ENCODE data around the gene DEFB113.

DEFB113 gene

DNA sequence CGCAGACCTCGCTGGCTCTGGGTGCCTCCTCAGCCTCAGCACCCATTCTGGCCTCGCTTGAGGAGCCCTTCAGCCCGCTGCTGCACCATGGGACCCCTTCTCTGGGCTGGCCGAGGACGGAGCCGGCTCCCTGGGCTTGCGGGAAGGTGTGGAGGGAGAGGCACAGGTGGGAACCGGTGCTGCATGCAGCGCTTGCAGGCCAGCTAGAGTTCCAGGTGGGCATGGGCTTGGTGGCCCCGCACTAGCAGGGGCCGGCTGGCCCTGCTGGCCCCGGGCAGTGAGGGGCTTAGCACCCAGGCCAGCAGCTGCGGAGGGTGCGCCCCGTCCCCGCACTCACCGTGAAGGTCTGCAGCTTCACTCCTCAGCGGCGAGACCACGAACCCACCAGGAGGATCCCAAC is 35.9 kb downstream of the DEFB113 start:
- Histone ChIP-seq H3K9ac (ENCODE audit: low read length) (no peak overlapping the region), H3K27ac (ENCODE audit: low read depth, low read length) (no peak overlapping the region), H3K36me3 (ENCODE audit: control insufficient read depth, insufficient read depth, low read length) (no peaks in the 10 kb centered on the region)

DNA sequence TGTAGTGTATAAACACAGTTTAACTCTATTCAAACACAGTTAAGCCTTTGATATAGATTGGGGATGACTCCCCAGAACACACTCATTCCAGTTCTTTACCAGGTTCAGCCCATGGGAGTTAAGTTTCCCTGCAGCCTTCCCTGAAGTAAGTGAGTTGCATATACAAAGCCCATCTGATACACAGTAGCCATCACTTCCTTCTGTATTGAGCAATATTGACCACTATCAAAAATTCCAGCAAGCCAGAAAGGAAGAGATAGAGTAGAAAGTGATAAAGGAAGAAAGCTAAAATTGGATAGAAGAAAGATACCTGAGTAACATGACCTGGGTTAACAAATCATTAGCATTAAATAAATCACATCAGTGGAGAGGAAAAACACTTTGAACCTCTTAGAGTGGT is 40.1 kb downstream of the DEFB113 start:
- no peaks in the 10 kb centered on the region for H3K36me3 ChIP-seq (ENCODE audit: control insufficient read depth, insufficient read depth, low read length)
- H3K4me1 ChIP-seq (ENCODE audit: control insufficient read depth, insufficient read depth, low read length) = no peaks in the 10 kb centered on the region

More for the DNA sequence above, 35.9 kb downstream of the DEFB113 start:
- no peaks in the 10 kb centered on the region for H3K4me1 ChIP-seq (ENCODE audit: control insufficient read depth, insufficient read depth, low read length)
- H3K4me3 ChIP-seq (ENCODE audit: low read length) = no peak overlapping the region
- no peaks in the 10 kb centered on the region for H3K27me3 ChIP-seq (ENCODE audit: control insufficient read depth, insufficient read depth, low read length)

DNA sequence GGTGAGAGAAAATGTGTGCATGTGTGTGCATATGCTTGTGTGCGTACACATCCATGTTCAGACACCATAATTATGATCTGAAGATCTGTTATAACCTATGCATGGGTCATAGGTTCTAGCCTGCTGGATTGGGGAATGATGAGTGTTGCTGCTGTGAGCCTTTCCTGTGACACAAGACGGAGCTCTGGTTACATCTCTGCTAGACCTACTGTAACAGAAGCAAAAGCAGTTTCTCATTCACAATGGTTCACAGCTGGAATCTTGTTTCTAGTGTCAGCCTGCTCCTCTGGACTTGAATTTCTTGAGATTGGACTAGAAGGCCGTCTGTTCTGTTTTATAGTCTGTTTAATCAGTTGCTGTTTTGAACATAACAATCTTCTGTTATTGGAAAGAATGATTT is 45.6 kb downstream of the DEFB113 start:
- H3K4me1 ChIP-seq (ENCODE audit: control insufficient read depth, insufficient read depth, low read length) = no peaks in the 10 kb centered on the region
- H3K27ac ChIP-seq (ENCODE audit: low read depth, low read length) = no peak overlapping the region
- H3K4me3 ChIP-seq (ENCODE audit: low read length) = no peak overlapping the region
- H3K36me3 ChIP-seq (ENCODE audit: control insufficient read depth, insufficient read depth, low read length) = no peaks in the 10 kb centered on the region
- H3K27me3 ChIP-seq (ENCODE audit: control insufficient read depth, insufficient read depth, low read length) = no peaks in the 10 kb centered on the region
- no peak overlapping the region for H3K9ac ChIP-seq (ENCODE audit: low read length)

More for the DNA sequence above, 40.1 kb downstream of the DEFB113 start:
- Histone ChIP-seq H3K4me3 (ENCODE audit: low read length) (no peak overlapping the region), H3K27me3 (ENCODE audit: control insufficient read depth, insufficient read depth, low read length) (no peaks in the 10 kb centered on the region), H3K27ac (ENCODE audit: low read depth, low read length) (no peak overlapping the region), H3K9ac (ENCODE audit: low read length) (no peak overlapping the region)

DNA sequence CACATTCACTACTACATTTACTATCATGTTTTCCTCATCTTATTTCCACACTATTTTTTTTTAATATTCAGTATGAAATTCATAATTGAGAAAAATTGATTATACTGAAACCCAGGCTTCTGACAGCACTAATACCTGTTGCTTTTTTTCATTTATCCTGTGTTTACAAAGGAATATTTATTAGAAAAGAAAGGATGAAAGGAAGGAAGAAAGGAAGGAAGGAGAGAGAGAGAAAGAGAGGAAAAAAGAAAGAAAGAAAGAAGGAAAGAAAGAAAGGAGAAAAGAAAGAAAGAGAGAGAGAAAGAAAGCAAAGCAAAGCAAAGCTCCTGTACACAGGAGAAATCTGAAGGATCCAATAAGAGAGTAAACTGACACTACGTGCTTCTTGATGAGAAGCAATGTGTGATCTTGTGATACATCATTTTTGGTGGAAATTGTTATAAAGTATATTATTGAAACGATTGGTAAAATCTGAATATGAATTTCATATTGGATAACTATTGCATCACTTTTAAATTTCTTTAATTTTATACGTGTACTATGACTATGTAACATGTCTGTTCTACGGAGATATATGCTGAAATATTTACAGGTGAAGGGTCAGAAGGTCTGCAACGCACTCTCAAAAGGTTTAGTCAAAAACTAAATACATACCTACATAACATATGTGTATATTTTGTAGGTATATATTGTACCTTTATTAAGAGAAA is 49.3 kb downstream of the DEFB113 start:
- no peaks in the 10 kb centered on the region for H3K36me3 ChIP-seq (ENCODE audit: control insufficient read depth, insufficient read depth, low read length)
- H3K4me3 ChIP-seq (ENCODE audit: low read length) = no peak overlapping the region
- H3K27ac ChIP-seq (ENCODE audit: low read depth, low read length) = no peak overlapping the region

DNA sequence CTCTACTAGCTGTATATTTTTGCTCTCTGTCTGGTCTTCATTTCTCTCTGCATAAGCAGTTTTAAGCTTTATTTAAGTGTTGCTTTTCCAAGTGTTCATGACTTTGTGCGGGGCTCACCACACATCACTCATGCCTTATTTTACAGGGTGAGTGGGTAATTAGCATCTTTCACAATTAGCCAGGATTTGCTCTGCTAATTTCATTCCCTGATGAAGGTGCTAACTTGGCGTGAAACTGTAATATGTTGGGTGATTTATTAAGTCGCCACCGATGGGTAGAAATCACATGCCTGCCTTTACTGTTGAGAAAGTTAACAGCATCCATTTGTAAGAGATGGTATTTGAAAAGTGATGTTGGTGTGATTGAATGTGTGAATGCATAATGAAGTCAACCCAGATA is 50.2 kb downstream of the DEFB113 start:
- H3K36me3 ChIP-seq (ENCODE audit: control insufficient read depth, insufficient read depth, low read length) = no peaks in the 10 kb centered on the region

More for the DNA sequence above, 49.3 kb downstream of the DEFB113 start:
- no peaks in the 10 kb centered on the region for H3K27me3 ChIP-seq (ENCODE audit: control insufficient read depth, insufficient read depth, low read length)
- H3K4me1 ChIP-seq (ENCODE audit: control insufficient read depth, insufficient read depth, low read length) = no peaks in the 10 kb centered on the region
- no peak overlapping the region for H3K9ac ChIP-seq (ENCODE audit: low read length)

DNA sequence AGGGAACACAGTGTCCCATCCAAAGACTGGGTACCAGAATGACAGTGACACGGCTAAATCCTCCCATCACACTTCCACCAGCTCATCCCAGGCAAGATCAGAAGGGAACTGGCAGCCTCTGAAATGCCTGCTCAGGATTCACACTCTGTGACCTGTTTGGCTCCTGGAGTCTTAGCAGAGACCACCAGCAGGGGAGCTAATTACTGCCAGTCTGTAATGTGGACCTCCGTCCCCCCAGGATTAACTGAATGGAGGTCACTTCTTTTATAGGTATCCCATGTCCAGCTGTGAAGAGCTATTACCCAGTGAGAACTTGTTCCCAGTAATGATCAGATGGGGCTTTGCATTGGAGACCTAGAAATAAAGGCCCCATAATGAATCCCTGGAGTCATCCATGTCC is 50.6 kb downstream of the DEFB113 start:
- peaks cover 1% of the 10 kb centered on the region for H3K4me1 ChIP-seq (ENCODE audit: control insufficient read depth, insufficient read depth, low read length)
- no peak overlapping the region for H3K9ac ChIP-seq (ENCODE audit: low read length)
- H3K36me3 ChIP-seq (ENCODE audit: control insufficient read depth, insufficient read depth, low read length) = no peaks in the 10 kb centered on the region
- H3K4me3 ChIP-seq (ENCODE audit: low read length) = no peak overlapping the region
- H3K27ac ChIP-seq (ENCODE audit: low read depth, low read length) = no peak overlapping the region
- H3K27me3 ChIP-seq (ENCODE audit: control insufficient read depth, insufficient read depth, low read length) = no peaks in the 10 kb centered on the region

More for the DNA sequence above, 50.2 kb downstream of the DEFB113 start:
- H3K4me1 ChIP-seq (ENCODE audit: control insufficient read depth, insufficient read depth, low read length) = no peaks in the 10 kb centered on the region
- no peaks in the 10 kb centered on the region for H3K27me3 ChIP-seq (ENCODE audit: control insufficient read depth, insufficient read depth, low read length)
- no peak overlapping the region for H3K9ac ChIP-seq (ENCODE audit: low read length)
- no peak overlapping the region for H3K4me3 ChIP-seq (ENCODE audit: low read length)
- H3K27ac ChIP-seq (ENCODE audit: low read depth, low read length) = no peak overlapping the region

Data from rectal smooth muscle tissue (tissue), 1 donor.